ENCODE measurements around the gene RASL12.
"Not testable (repeated sequence)": the region's sequence is repeated elsewhere in the genome, so short reads cannot be mapped to it uniquely, and the experiment has no call there.

Gene RASL12

GRCh38 chr15:65026756-65027155, 41.0 kb downstream of the RASL12 start:
- DNase-seq, result no peak

- no peak for DNase-seq
Observed at GRCh38 chr15:65021488-65021887, 46.3 kb downstream of the RASL12 start.

DNA sequence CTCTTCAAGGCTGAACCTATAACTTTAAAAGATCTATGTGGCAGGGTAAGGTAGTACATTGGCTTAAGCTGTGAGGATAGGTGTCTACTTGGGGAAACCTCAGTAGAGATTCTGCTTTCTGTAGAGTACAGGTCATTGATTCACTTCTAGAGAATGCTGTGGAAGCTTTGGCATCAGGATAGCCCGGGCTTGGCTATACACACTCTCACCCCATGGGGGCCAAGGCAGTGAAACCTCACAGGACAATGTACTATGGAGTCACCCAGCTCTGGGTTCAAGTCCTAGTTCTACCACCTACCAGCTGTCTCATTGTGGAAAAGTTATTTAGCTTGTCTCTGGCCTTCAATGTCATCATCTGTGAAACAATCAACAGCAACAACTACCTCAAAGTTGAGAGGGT, 47.4 kb downstream of the RASL12 start:
- DNase-seq, result no peak

- DNase-seq, result not testable (repeated sequence)
Observed at GRCh38 chr15:65011198-65011597, 56.6 kb downstream of the RASL12 start.

GRCh38 chr15:65008983-65009382, 58.8 kb downstream of the RASL12 start:
- DNase-seq, result no peak

GRCh38 chr15:65006876-65007275, 60.9 kb downstream of the RASL12 start:
- no peak for DNase-seq

- no peak for DNase-seq
Observed at GRCh38 chr15:65004993-65005392, 62.8 kb downstream of the RASL12 start.

All from NCI-H510A (cell line).